Measurements from ENCODE around the gene EDDM13. TPM values are rescaled to one million over a fixed set of nuclear protein-coding genes. Genes with fewer than 3 reads are reported as not detected.
A peak's percentile ranks its signal among the peaks of the same experiment; 100 is the strongest.
"Not testable (repeated sequence)": the region's sequence is repeated elsewhere in the genome, so short reads cannot be mapped to it uniquely, and the experiment has no call there.

The EDDM13 gene
- total and polyA plus RNA-seq, 7 experiments from 2014 or later, result 1.3 to 3.0 TPM; not detected in 5

DNA sequence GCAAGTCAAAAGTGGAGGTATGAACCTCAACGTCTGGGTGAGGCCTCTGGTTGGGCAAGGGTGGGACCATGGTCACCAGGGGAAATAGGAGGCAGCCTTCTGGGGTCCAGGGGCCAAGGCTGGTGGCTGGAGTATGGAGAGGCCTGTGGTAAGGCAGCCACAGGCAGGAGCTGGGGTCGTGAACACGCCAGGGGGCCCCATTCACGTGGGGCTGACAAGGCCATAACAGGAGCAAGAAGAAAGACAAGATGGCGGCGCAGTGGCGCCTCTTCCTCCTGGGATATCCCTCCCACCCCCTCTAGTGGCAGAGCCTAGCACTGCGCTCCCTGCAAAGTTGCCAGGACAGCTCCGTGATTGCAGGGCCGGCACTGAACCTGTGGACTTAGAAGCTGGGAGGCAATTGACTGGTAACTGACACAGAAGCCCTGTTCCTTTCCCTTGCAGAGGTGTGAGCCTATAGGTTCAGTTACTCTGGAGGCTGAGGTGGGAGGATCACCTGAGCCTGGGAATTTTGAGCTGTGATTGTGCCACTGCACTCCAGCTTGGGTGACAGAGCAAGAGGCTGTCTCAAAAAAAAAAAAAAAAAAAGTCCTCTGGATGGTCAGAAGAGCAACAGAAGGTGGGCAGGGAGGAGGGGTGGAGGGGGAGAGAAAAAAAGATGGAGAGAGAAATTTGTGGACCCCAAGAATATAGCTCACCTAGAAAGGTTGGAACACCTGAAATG lies 19.7 kb upstream of the EDDM13 start:
- no peaks in the 10 kb centered on the region for H3K27me3 Mint-ChIP-seq
- ChIA-PET POLR2A (interaction anchor here (1.4 kb wide), 1 partner anchor 133 kb away, joined by 3 read pairs; no protein-coding TSS in a partner anchor), CTCF (interaction anchor here (0.6 to 3.4 kb wide), 11 partner anchors 12 to 748 kb away, joined by 3 to 36 read pairs (median 4); partner anchors contain the start of gene ZSCAN5A)
- H3K4me3 Mint-ChIP-seq, result no peak overlapping the region
- ATAC-seq (peak; percentile 82), DNase-seq (peak; percentile 30 to 69 (median 55))
- H3K9me3 Mint-ChIP-seq, result peaks cover 0 to 9% (median 0%) of the 10 kb centered on the region in 11 donors
- Histone ChIP-seq H3K27ac (ENCODE audit: low read depth, low read length) (no peak overlapping the region), H3K4me1 (ENCODE audit: control insufficient read depth in 2 of 2, insufficient read depth in 2 of 2, low read length in 2 of 2) (no peaks in the 10 kb centered on the region), H3K27me3 (ENCODE audit: control insufficient read depth in 2 of 2, insufficient read depth in 2 of 2, low read length in 2 of 2) (no peaks in the 10 kb centered on the region), H3K36me3 (ENCODE audit: control insufficient read depth in 2 of 3, insufficient read depth in 3 of 3, low read length in 3 of 3) (no peaks in the 10 kb centered on the region), H3K9me3 (ENCODE audit: control insufficient read depth in 2 of 3, low read length in 3 of 3) (peaks cover 0 to 3% (median 0%) of the 10 kb centered on the region in 3 experiments), H3K4me3 (ENCODE audit: low read length) (no peak overlapping the region)
- H3K27ac Mint-ChIP-seq, result no peak overlapping the region
- peaks cover 0 to 6% (median 3%) of the 10 kb centered on the region in 5 donors for H3K36me3 Mint-ChIP-seq
- intact Hi-C loops (cut with micrococcal nuclease), result loop anchor here (1.0 to 5.0 kb wide), 7 partner anchors 80 to 1904 kb away; no protein-coding TSS in a partner anchor
- peaks cover 0 to 8% (median 0%) of the 10 kb centered on the region in 7 donors for H3K4me1 Mint-ChIP-seq

DNA sequence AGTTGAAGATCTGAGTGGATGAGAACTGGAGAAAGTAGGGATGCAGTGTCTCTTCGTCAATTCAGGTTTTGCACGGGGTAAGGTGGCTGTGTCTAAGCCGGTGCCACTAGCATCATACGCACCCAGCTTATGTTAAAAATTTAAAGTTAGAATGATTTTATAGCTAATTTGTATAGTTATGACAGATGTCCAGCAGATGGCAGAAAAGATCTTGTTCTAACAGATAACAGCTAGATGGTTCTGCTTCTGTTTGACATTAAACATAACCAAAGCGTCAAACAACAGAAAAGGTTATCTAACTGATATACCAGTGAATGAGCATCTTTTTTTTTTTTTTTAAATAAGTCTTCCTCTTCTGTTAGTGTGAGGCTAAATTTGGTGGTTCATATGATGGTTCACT lies 18.8 kb upstream of the EDDM13 start:
- DNase-seq (peak in 7 of 9 donors; percentile 14 to 53 (median 38)), ATAC-seq (peak; percentile 46)
- intact Hi-C loops (cut with micrococcal nuclease), result loop anchor here (1.0 to 5.0 kb wide), 6 partner anchors 80 to 1904 kb away; no protein-coding TSS in a partner anchor
- Mint-ChIP-seq H3K27ac (peak overlapping the region in 1 of 9 donors; percentile 4), H3K9me3 (peaks cover 0 to 9% (median 0%) of the 10 kb centered on the region in 11 donors), H3K27me3 (no peaks in the 10 kb centered on the region), H3K4me1 (peaks cover 0 to 8% (median 0%) of the 10 kb centered on the region in 7 donors), H3K36me3 (peaks cover 0 to 7% (median 4%) of the 10 kb centered on the region in 5 donors), H3K4me3 (no peak overlapping the region)
- no peak overlapping the region for H3K4me3 ChIP-seq (ENCODE audit: low read length)
- no peaks in the 10 kb centered on the region for H3K36me3 ChIP-seq (ENCODE audit: control insufficient read depth in 2 of 3, insufficient read depth in 3 of 3, low read length in 3 of 3)
- H3K27ac ChIP-seq (ENCODE audit: low read depth, low read length), result no peak overlapping the region
- ChIA-PET CTCF (interaction anchor here (0.6 to 3.4 kb wide), 16 partner anchors 11 to 747 kb away, joined by 3 to 36 read pairs (median 4); partner anchors contain the start of gene ZSCAN5A), POLR2A (interaction anchor here (0.6 kb wide), 1 partner anchor 93 kb away, joined by 3 read pairs; no protein-coding TSS in a partner anchor)
- H3K4me1 ChIP-seq (ENCODE audit: control insufficient read depth in 2 of 2, insufficient read depth in 2 of 2, low read length in 2 of 2), result no peaks in the 10 kb centered on the region
- H3K27me3 ChIP-seq (ENCODE audit: control insufficient read depth in 2 of 2, insufficient read depth in 2 of 2, low read length in 2 of 2), result no peaks in the 10 kb centered on the region
- H3K9me3 ChIP-seq (ENCODE audit: control insufficient read depth in 2 of 3, low read length in 3 of 3), result peaks cover 0 to 3% (median 0%) of the 10 kb centered on the region in 3 experiments

- Mint-ChIP-seq H3K4me3 (no peak overlapping the region), H3K36me3 (peaks cover 0 to 11% (median 3%) of the 10 kb centered on the region in 5 donors), H3K27ac (no peak overlapping the region), H3K4me1 (peaks cover 0 to 5% (median 0%) of the 10 kb centered on the region in 7 donors), H3K27me3 (no peaks in the 10 kb centered on the region), H3K9me3 (no peaks in the 10 kb centered on the region)
- Histone ChIP-seq H3K27me3 (ENCODE audit: control insufficient read depth in 2 of 2, insufficient read depth in 2 of 2, low read length in 2 of 2) (no peaks in the 10 kb centered on the region), H3K4me1 (ENCODE audit: control insufficient read depth in 2 of 2, insufficient read depth in 2 of 2, low read length in 2 of 2) (no peaks in the 10 kb centered on the region), H3K27ac (ENCODE audit: low read depth, low read length) (no peak overlapping the region), H3K36me3 (ENCODE audit: control insufficient read depth in 2 of 3, insufficient read depth in 3 of 3, low read length in 3 of 3) (no peaks in the 10 kb centered on the region), H3K4me3 (ENCODE audit: low read length) (no peak overlapping the region), H3K9me3 (ENCODE audit: control insufficient read depth in 2 of 3, low read length in 3 of 3) (no peaks in the 10 kb centered on the region)
- ATAC-seq (no peak), DNase-seq (no peak)
- ChIA-PET POLR2A (no interaction called here), CTCF (no interaction called here)
- intact Hi-C loops (cut with micrococcal nuclease), result no loop called here
These were observed 14.3 kb upstream of the EDDM13 start for GRCh38 chr19:56258272-56258671.

- Histone ChIP-seq H3K27ac (ENCODE audit: low read depth, low read length) (no peak overlapping the region), H3K36me3 (ENCODE audit: control insufficient read depth in 2 of 3, insufficient read depth in 3 of 3, low read length in 3 of 3) (no peaks in the 10 kb centered on the region), H3K27me3 (ENCODE audit: control insufficient read depth in 2 of 2, insufficient read depth in 2 of 2, low read length in 2 of 2) (no peaks in the 10 kb centered on the region), H3K9me3 (ENCODE audit: control insufficient read depth in 2 of 3, low read length in 3 of 3) (no peaks in the 10 kb centered on the region), H3K4me3 (ENCODE audit: low read length) (no peak overlapping the region), H3K4me1 (ENCODE audit: control insufficient read depth in 2 of 2, insufficient read depth in 2 of 2, low read length in 2 of 2) (no peaks in the 10 kb centered on the region)
- ChIA-PET POLR2A (no interaction called here), CTCF (no interaction called here)
- intact Hi-C loops (cut with micrococcal nuclease), result no loop called here
- H3K27ac Mint-ChIP-seq, result peak overlapping the region in 1 of 9 donors; percentile 2
- H3K27me3 Mint-ChIP-seq, result no peaks in the 10 kb centered on the region
- no peaks in the 10 kb centered on the region for H3K9me3 Mint-ChIP-seq
- ATAC-seq, result no peak
- DNase-seq, result no peak
- H3K4me3 Mint-ChIP-seq, result no peak overlapping the region
- H3K36me3 Mint-ChIP-seq, result peaks cover 0 to 26% (median 3%) of the 10 kb centered on the region in 5 donors
- peaks cover 0 to 5% (median 0%) of the 10 kb centered on the region in 7 donors for H3K4me1 Mint-ChIP-seq
These were observed 11.4 kb upstream of the EDDM13 start for GRCh38 chr19:56261145-56261544.

GRCh38 chr19:56261932-56262331 lies 10.6 kb upstream of the EDDM13 start:
- H3K27ac ChIP-seq (ENCODE audit: low read depth, low read length); DNase-seq; H3K27me3 ChIP-seq (ENCODE audit: control insufficient read depth in 2 of 2, insufficient read depth in 2 of 2, low read length in 2 of 2); intact Hi-C loops (cut with micrococcal nuclease); H3K4me1 ChIP-seq (ENCODE audit: control insufficient read depth in 2 of 2, insufficient read depth in 2 of 2, low read length in 2 of 2); H3K9me3 Mint-ChIP-seq; ATAC-seq; H3K4me3 Mint-ChIP-seq; H3K4me3 ChIP-seq (ENCODE audit: low read length); CTCF ChIA-PET; H3K27me3 Mint-ChIP-seq; H3K36me3 ChIP-seq (ENCODE audit: control insufficient read depth in 2 of 3, insufficient read depth in 3 of 3, low read length in 3 of 3); H3K9me3 ChIP-seq (ENCODE audit: control insufficient read depth in 2 of 3, low read length in 3 of 3); H3K27ac Mint-ChIP-seq; H3K4me1 Mint-ChIP-seq; POLR2A ChIA-PET: not testable (repeated sequence)
- H3K36me3 Mint-ChIP-seq, result peaks cover 0 to 27% (median 6%) of the 10 kb centered on the region in 5 donors

- intact Hi-C loops (cut with micrococcal nuclease), result no loop called here
- no peak overlapping the region for H3K27ac ChIP-seq (ENCODE audit: low read depth, low read length)
- POLR2A ChIA-PET, result interaction anchor here (0.6 kb wide), 1 partner anchor 15 kb away, joined by 4 read pairs; no protein-coding TSS in a partner anchor
- no peaks in the 10 kb centered on the region for H3K27me3 ChIP-seq (ENCODE audit: control insufficient read depth in 2 of 2, insufficient read depth in 2 of 2, low read length in 2 of 2)
- no peaks in the 10 kb centered on the region for H3K4me1 ChIP-seq (ENCODE audit: control insufficient read depth in 2 of 2, insufficient read depth in 2 of 2, low read length in 2 of 2)
- no peak for DNase-seq
- H3K27ac Mint-ChIP-seq, result no peak overlapping the region
- CTCF ChIA-PET, result interaction anchor here (1.3 kb wide), 1 partner anchor 197 kb away, joined by 3 read pairs; no protein-coding TSS in a partner anchor
- peaks cover 0 to 27% (median 8%) of the 10 kb centered on the region in 5 donors for H3K36me3 Mint-ChIP-seq
- H3K4me3 Mint-ChIP-seq, result no peak overlapping the region
- no peaks in the 10 kb centered on the region for H3K9me3 Mint-ChIP-seq
- ATAC-seq, result no peak
- H3K36me3 ChIP-seq (ENCODE audit: control insufficient read depth in 2 of 3, insufficient read depth in 3 of 3, low read length in 3 of 3), result no peaks in the 10 kb centered on the region
- no peak overlapping the region for H3K4me3 ChIP-seq (ENCODE audit: low read length)
- H3K4me1 Mint-ChIP-seq, result peaks cover 0 to 4% (median 0%) of the 10 kb centered on the region in 7 donors
- no peaks in the 10 kb centered on the region for H3K9me3 ChIP-seq (ENCODE audit: control insufficient read depth in 2 of 3, low read length in 3 of 3)
- no peaks in the 10 kb centered on the region for H3K27me3 Mint-ChIP-seq
These were observed 9.2 kb upstream of the EDDM13 start for GRCh38 chr19:56263319-56263718.

Measured in naive thymus-derived CD4-positive, alpha-beta T cell (primary cell).